HEK293 (cell line): ENCODE results near the gene CPA2.
"Not testable (repeated sequence)": the region's sequence is repeated elsewhere in the genome, so short reads cannot be mapped to it uniquely, and the experiment has no call there.

ENCODE experiments used
- CTCF ChIP-seq: fragments of 450-650 bp; formaldehyde crosslinking; IDR thresholded peaks from 2 replicates; pipeline ENCODE4 v1.5.1; 2016; ENCODE audit warnings: missing biosample characterization, missing genetic modification characterization
- ELK4 ChIP-seq: IDR thresholded peaks from 2 replicates; pipeline ENCODE4 v1.6.1; 2011; ENCODE audit warnings: mild to moderate bottlenecking, low read depth, low read length, borderline replicate concordance
- HIC1 ChIP-seq: fragments of 450-650 bp; formaldehyde crosslinking; IDR thresholded peaks from 2 replicates; pipeline ENCODE4 v1.5.1; 2016; ENCODE audit warnings: missing biosample characterization, missing genetic modification characterization
- SP3 ChIP-seq: fragments of 450-650 bp; formaldehyde crosslinking; IDR thresholded peaks from 2 replicates; pipeline ENCODE4 v1.5.1; 2016; ENCODE audit warnings: missing biosample characterization, missing genetic modification characterization
- ZFP41 ChIP-seq: fragments of 450-650 bp; formaldehyde crosslinking; IDR thresholded peaks from 2 replicates; pipeline ENCODE4 v1.5.1; 2016; ENCODE audit warnings: missing biosample characterization, missing genetic modification characterization, borderline replicate concordance
- ZNF292 ChIP-seq: fragments of 450-650 bp; formaldehyde crosslinking; IDR thresholded peaks from 2 replicates; pipeline ENCODE4 v1.5.1; 2016; ENCODE audit warnings: low read depth, missing biosample characterization, missing genetic modification characterization, borderline replicate concordance
- ZNF362 ChIP-seq: fragments of 450-650 bp; formaldehyde crosslinking; IDR thresholded peaks from 2 replicates; pipeline ENCODE4 v1.5.1; 2016; ENCODE audit warnings: missing biosample characterization, missing genetic modification characterization
- ZNF639 ChIP-seq: fragments of 450-650 bp; formaldehyde crosslinking; IDR thresholded peaks from 2 replicates; pipeline ENCODE4 v1.5.1; 2016; ENCODE audit warnings: missing biosample characterization, missing genetic modification characterization
- ZNF707 ChIP-seq: fragments of 450-650 bp; formaldehyde crosslinking; IDR thresholded peaks from 2 replicates; pipeline ENCODE4 v1.5.1; 2016; ENCODE audit warnings: missing biosample characterization, missing genetic modification characterization
- ZNF768 ChIP-seq: fragments of 450-650 bp; formaldehyde crosslinking; IDR thresholded peaks from 2 replicates; pipeline ENCODE4 v1.5.1; 2018; ENCODE audit warnings: missing biosample characterization, mild to moderate bottlenecking, missing genetic modification characterization

- TF ChIP-seq CTCF (tag by site-specific recombination); ZNF707 (tag by site-specific recombination); ZFP41; ELK4; HIC1 (tag by site-specific recombination); ZNF639 (tag by site-specific recombination); ZNF362 (tag by site-specific recombination); ZNF292 (tag by site-specific recombination); SP3 (tag by site-specific recombination); ZNF768 (tag by site-specific recombination): not testable (repeated sequence)
Measured at GRCh38 chr7:130224923-130225322, 41.7 kb upstream of the CPA2 start.
